GM10248 (cell line): ENCODE results near the gene CAMK2B.

ENCODE experiments used
- CTCF ChIA-PET: fragments of 300-600 bp; sonication (Branson Sonifier 250); formaldehyde crosslinking; extraction: SDS; loops from one replicate; lab custom pipeline; 2021; ENCODE audit warnings: antibody characterized with exemption; lab: Yijun Ruan, JAX
- POLR2A ChIA-PET: fragments of 350-650 bp; sonication (Branson Sonifier 250); formaldehyde crosslinking; extraction: SDS; loops from one replicate; lab custom pipeline; 2020; ENCODE audit warnings: antibody characterized with exemption; lab: Yijun Ruan, JAX
- DNase-seq: peaks from one replicate; pipeline ENCODE4 v3.0.0; 2012; ENCODE audit errors: extremely low spot score
- TF ChIP-seq, protein P1 (sequence below): IDR thresholded peaks from 2 replicates; pipeline ENCODE4 v1.5.1; 2012; ENCODE audit warnings: mild to moderate bottlenecking, low read depth; ENCODE audit errors: extremely low read depth, missing control alignments, control extremely low read depth

The CAMK2B gene

DNA sequence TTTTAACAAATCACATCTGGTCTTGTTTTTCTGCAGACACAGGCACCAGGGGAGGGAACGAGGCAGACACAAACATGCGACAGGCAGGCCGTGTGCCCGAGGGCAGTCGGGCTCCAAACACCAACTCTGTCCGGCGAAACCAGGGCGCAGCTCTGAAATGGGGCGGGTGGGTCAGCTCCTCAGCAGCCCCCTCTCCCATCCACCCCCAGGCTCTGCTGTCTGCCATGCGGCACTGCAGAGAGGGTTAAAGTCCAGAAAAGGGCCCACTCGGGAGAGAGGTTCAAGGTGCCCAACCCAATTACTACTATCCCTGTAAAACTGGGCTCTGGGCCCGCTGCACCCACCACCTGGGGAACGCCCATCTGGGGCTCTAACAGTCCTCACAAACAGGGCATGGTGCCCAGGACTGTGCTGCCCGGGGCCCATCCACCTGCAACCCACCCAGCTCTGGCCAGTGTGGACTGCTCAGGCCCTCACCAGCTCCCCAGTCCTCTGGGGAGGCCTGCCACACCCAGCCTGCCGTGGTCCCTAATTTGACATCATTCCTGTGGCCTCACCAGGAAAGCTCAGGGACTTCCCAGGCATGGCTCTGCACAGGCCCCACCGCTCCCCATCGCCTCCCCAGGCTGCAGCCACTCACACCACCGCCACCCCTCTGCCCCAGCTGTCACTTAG is 105.9 kb downstream of the CAMK2B start:
- POLR2A ChIA-PET = no interaction called here
- DNase-seq = no peak
- CTCF ChIA-PET = interaction anchor here (1.3 to 2.0 kb wide), 3 partner anchors 23 to 346 kb away, joined by 4 to 5 read pairs (median 5); no protein-coding TSS in a partner anchor
- TF ChIP-seq, protein P1, sequence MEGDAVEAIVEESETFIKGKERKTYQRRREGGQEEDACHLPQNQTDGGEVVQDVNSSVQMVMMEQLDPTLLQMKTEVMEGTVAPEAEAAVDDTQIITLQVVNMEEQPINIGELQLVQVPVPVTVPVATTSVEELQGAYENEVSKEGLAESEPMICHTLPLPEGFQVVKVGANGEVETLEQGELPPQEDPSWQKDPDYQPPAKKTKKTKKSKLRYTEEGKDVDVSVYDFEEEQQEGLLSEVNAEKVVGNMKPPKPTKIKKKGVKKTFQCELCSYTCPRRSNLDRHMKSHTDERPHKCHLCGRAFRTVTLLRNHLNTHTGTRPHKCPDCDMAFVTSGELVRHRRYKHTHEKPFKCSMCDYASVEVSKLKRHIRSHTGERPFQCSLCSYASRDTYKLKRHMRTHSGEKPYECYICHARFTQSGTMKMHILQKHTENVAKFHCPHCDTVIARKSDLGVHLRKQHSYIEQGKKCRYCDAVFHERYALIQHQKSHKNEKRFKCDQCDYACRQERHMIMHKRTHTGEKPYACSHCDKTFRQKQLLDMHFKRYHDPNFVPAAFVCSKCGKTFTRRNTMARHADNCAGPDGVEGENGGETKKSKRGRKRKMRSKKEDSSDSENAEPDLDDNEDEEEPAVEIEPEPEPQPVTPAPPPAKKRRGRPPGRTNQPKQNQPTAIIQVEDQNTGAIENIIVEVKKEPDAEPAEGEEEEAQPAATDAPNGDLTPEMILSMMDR = no peak

GRCh38 chr7:44218418-44219201 is 106.8 kb downstream of the CAMK2B start:
- DNase-seq = no peak
- TF ChIP-seq, protein P1 = no peak
- ChIA-PET CTCF (interaction anchor here (1.3 to 2.0 kb wide), 4 partner anchors 18 to 347 kb away, joined by 4 to 7 read pairs (median 5); partner anchors contain the start of gene YKT6), POLR2A (no interaction called here)

DNA sequence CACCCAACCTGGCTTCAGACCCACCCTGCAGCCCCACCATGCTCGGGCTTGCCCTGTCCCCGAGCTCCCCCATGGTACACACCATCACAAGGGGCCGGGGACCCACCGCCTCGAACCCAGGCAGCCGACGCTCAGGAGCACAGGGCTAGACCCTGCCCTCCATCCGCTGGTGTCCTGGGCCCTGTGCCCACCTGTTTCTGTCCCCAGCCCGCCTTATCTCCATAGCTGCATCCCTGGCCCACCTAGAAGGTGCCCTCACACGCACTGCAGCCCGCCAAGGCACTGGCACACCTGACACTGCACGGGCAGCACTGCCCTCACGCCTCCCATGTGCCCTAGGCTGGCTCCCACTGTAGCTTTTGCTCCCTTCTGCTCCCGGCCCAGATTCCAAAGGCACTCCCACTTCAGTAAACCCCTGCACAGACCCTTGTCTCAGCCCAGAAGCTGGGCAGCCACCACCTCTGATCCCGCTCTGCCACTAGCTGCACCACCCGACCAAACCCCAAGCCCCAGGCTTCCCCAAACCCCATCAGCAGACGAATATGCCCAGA is 107.5 kb downstream of the CAMK2B start:
- DNase-seq = no peak
- ChIA-PET POLR2A (no interaction called here), CTCF (interaction anchor here (1.3 to 2.0 kb wide), 4 partner anchors 17 to 347 kb away, joined by 4 to 7 read pairs (median 5); partner anchors contain the start of gene YKT6)
- TF ChIP-seq, protein P1 = no peak

DNA sequence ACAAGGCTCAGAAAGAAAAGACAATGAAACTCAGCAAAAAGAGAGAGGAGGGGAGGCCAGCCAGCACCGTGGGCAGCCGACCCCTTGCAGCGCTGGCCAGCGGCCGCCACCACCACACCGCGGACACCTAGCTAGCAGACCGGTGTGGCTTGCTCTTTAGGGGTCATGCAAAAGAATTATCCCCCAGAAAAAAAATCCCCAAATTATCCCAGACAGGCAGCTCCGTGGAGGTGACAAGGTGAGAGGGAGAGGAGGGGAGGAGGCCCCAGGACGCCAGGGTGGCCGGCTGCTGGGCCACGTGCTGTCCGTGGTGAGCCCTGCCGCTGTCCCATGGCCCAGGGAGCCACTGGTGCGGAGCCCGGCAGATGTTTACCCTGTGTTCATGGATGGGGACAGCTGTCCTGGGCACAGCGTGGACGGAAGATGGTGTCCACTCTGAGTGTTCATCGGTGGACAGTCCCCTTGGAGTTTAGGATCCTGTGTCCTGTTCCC is 108.1 kb downstream of the CAMK2B start:
- TF ChIP-seq, protein P1 = no peak
- CTCF ChIA-PET = interaction anchor here (0.7 to 2.0 kb wide), 3 partner anchors 11 to 27 kb away, joined by 3 to 7 read pairs (median 5); partner anchors contain the start of gene YKT6

DNA sequence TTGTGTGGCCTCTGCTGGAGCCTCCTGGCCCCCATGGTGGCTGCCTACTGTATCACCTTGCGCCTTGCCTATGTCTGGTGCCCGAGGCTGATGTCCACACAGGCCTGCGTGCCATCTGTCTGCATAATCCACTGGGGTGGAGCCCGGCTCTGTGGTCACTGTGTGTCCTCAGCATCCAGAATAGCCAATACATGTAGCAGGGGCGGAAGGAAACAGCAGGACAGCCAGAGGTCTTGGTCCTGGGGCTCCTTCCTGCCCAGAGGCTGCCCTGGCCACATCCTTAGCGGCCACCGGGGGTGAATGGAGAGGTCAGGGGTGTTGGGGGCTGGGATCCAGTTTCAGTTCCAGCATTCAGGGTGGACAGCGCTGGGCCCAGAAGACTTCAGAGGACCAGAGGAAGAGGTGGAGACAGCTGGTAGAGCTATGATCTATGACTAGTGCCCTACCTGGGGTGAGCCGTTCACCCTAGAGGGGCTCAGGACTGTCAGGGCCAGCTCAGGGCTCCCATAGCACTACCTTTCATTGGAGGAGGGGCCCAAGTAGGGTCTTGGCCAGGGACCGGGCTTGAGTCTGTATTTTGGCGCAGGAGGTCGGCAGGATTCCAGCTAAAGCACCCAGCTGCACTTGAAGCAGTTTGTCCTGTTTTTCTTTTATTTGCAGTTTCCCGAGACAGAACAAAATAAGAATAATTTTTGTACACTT is 108.7 kb downstream of the CAMK2B start:
- ChIA-PET CTCF (interaction anchor here (0.7 to 1.7 kb wide), 2 partner anchors 11 to 16 kb away, joined by 3 to 7 read pairs; partner anchors contain the start of gene YKT6), POLR2A (no interaction called here)
- TF ChIP-seq, protein P1 = no peak
- no peak for DNase-seq

More for the DNA sequence above, 108.1 kb downstream of the CAMK2B start:
- POLR2A ChIA-PET = no interaction called here
- no peak for DNase-seq
